ENCODE results near the gene TRIM50. TPM values are rescaled to one million over a fixed set of nuclear protein-coding genes. Genes with fewer than 3 reads are reported as not detected.

The TRIM50 gene
- polyA plus RNA-seq, 1 donor (not counting 4 experiments of a cell fraction or from before 2014, with no cell fraction given): not detected

DNA sequence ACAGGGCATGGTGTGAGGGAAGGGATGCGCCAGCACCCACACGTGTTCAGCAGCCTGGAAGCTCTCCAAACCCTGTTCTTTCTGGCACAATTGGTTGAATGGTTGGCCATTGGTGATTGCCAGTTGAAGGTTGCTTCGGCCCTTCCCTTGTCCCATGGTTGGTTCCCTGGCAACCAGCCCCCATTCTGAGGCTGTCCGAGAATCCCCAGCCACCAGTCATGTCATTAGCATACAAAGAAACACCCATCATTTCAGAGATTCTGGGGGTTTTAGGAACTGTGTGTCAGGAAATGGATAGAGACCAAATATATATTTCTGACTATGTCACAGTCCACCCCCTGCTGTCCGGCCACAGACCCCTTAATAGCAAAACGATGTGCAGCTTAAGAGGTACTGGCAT is 21.9 kb upstream of the TRIM50 start:
- dilution Hi-C loops (cut with MboI; ENCODE audit: extremely low pct_ligation_motif_present, low sequenced_read_pairs): no loop called here
- Histone ChIP-seq H2AFZ (ENCODE audit: control insufficient read depth, low read length) (no peak overlapping the region), H4K20me1 (ENCODE audit: control insufficient read depth, extremely low read depth, insufficient read depth, low read length) (no peaks in the 10 kb centered on the region), H3K27me3 (ENCODE audit: control insufficient read depth, extremely low read depth, insufficient read depth, low read length) (no peaks in the 10 kb centered on the region), H3K4me2 (ENCODE audit: control insufficient read depth, extremely low read depth, insufficient read depth, low read depth, low read length) (no peak overlapping the region), H3K4me3 (ENCODE audit: control insufficient read depth in 2 of 3, extremely low read depth in 1 of 3, insufficient read depth in 2 of 3, low read depth in 1 of 3, low read length in 3 of 3) (no peak overlapping the region), H3K9me1 (ENCODE audit: control insufficient read depth, extremely low read depth, insufficient read depth, low read length) (no peaks in the 10 kb centered on the region), H3K4me1 (ENCODE audit: control insufficient read depth, extremely low read depth, insufficient read depth, low read length) (no peaks in the 10 kb centered on the region), H3K36me3 (ENCODE audit: control insufficient read depth in 2 of 2, extremely low read depth in 1 of 2, insufficient read depth in 2 of 2, low read length in 2 of 2) (no peaks in the 10 kb centered on the region), H3K27ac (ENCODE audit: control insufficient read depth, insufficient read depth, low read length) (no peak overlapping the region), H3K79me2 (ENCODE audit: control insufficient read depth, insufficient read depth, low read length) (no peaks in the 10 kb centered on the region), H3K9ac (ENCODE audit: control insufficient read depth, extremely low read depth, insufficient read depth, low read length) (no peak overlapping the region), H3K9me3 (ENCODE audit: control insufficient read depth, low read depth, low read length) (no peaks in the 10 kb centered on the region)
- no peak for TF ChIP-seq EZH2 (IDR thresholded peaks at IDR 0.05; ENCODE audit: low read length)
- TF ChIP-seq, protein P1, sequence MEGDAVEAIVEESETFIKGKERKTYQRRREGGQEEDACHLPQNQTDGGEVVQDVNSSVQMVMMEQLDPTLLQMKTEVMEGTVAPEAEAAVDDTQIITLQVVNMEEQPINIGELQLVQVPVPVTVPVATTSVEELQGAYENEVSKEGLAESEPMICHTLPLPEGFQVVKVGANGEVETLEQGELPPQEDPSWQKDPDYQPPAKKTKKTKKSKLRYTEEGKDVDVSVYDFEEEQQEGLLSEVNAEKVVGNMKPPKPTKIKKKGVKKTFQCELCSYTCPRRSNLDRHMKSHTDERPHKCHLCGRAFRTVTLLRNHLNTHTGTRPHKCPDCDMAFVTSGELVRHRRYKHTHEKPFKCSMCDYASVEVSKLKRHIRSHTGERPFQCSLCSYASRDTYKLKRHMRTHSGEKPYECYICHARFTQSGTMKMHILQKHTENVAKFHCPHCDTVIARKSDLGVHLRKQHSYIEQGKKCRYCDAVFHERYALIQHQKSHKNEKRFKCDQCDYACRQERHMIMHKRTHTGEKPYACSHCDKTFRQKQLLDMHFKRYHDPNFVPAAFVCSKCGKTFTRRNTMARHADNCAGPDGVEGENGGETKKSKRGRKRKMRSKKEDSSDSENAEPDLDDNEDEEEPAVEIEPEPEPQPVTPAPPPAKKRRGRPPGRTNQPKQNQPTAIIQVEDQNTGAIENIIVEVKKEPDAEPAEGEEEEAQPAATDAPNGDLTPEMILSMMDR (optimal IDR thresholded peaks at IDR 0.05 in 1 of 3, IDR thresholded peaks at IDR 0.05 in 1 of 3, conservative IDR thresholded peaks at IDR 0.05 in 1 of 3; ENCODE audit: extremely low read depth in 1 of 3, insufficient read depth in 2 of 3, low read length in 3 of 3): no peak
- no peak for FAIRE-seq
- DNase-seq (ENCODE audit: low read depth, low spot score): no peak

DNA sequence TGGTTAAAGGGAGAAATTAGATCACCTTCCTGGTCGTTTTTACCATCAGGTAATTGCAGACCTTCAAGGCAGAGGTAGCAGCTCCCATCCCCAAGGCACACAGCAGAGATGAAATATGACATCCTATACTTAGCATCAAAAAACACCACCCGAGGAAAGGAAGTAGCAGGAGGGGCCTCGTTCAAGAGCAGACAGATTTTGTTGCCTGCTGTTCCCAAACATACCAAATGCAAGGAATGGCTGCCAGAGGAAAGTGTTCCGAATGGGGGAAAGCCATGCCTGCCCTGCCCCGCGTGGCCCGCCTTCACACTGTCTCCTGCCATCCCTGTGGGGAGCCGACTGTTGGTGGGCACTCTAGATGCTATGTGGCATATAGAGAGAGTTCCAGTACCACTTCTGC is 18.1 kb upstream of the TRIM50 start:
- no peak overlapping the region for H3K27ac ChIP-seq (ENCODE audit: control insufficient read depth, insufficient read depth, low read length)
- H3K9me1 ChIP-seq (ENCODE audit: control insufficient read depth, extremely low read depth, insufficient read depth, low read length): no peaks in the 10 kb centered on the region
- no peaks in the 10 kb centered on the region for H4K20me1 ChIP-seq (ENCODE audit: control insufficient read depth, extremely low read depth, insufficient read depth, low read length)
- H2AFZ ChIP-seq (ENCODE audit: control insufficient read depth, low read length): no peak overlapping the region
- H3K79me2 ChIP-seq (ENCODE audit: control insufficient read depth, insufficient read depth, low read length): no peaks in the 10 kb centered on the region
- dilution Hi-C loops (cut with MboI; ENCODE audit: extremely low pct_ligation_motif_present, low sequenced_read_pairs): no loop called here
- H3K4me1 ChIP-seq (ENCODE audit: control insufficient read depth, extremely low read depth, insufficient read depth, low read length): no peaks in the 10 kb centered on the region
- H3K9me3 ChIP-seq (ENCODE audit: control insufficient read depth, low read depth, low read length): no peaks in the 10 kb centered on the region
- no peak for DNase-seq (ENCODE audit: low read depth, low spot score)
- TF ChIP-seq EZH2 (IDR thresholded peaks at IDR 0.05; ENCODE audit: low read length): no peak
- TF ChIP-seq, protein P1 (optimal IDR thresholded peaks at IDR 0.05 in 1 of 3, IDR thresholded peaks at IDR 0.05 in 1 of 3, conservative IDR thresholded peaks at IDR 0.05 in 1 of 3; ENCODE audit: extremely low read depth in 1 of 3, insufficient read depth in 2 of 3, low read length in 3 of 3): no peak
- H3K4me2 ChIP-seq (ENCODE audit: control insufficient read depth, extremely low read depth, insufficient read depth, low read depth, low read length): no peak overlapping the region
- no peaks in the 10 kb centered on the region for H3K36me3 ChIP-seq (ENCODE audit: control insufficient read depth in 2 of 2, extremely low read depth in 1 of 2, insufficient read depth in 2 of 2, low read length in 2 of 2)
- no peak for FAIRE-seq
- no peak overlapping the region for H3K9ac ChIP-seq (ENCODE audit: control insufficient read depth, extremely low read depth, insufficient read depth, low read length)
- H3K4me3 ChIP-seq (ENCODE audit: control insufficient read depth in 2 of 3, extremely low read depth in 1 of 3, insufficient read depth in 2 of 3, low read depth in 1 of 3, low read length in 3 of 3): no peak overlapping the region
- H3K27me3 ChIP-seq (ENCODE audit: control insufficient read depth, extremely low read depth, insufficient read depth, low read length): no peaks in the 10 kb centered on the region

Measured in keratinocyte (primary cell).